Measurements from ENCODE around the gene TMEM168. TPM values are rescaled to one million over a fixed set of nuclear protein-coding genes. Genes with fewer than 3 reads are reported as not detected.

The TMEM168 gene
- total RNA-seq, 1 donor from 2014 or later: 18.0 TPM

GRCh38 chr7:112715525-112715924 lies 74.7 kb downstream of the TMEM168 start:
- no peak for DNase-seq (ENCODE audit: low read depth)

- DNase-seq (ENCODE audit: low read depth): no peak
These were observed 75.3 kb downstream of the TMEM168 start for GRCh38 chr7:112714917-112715316.

Measured in myocyte (in vitro differentiated cells).